ENCODE results near the gene FREM2. TPM values are rescaled to one million over a fixed set of nuclear protein-coding genes. Genes with fewer than 3 reads are reported as not detected.

Gene FREM2
- total and polyA plus RNA-seq, 2 experiments from 2014 or later, result 6.1 to 51.4 TPM

- no peaks in the 10 kb centered on the region for H3K4me1 ChIP-seq (ENCODE audit: low read depth)
- no peak overlapping the region for H3K4me3 ChIP-seq
- TF ChIP-seq, protein P1, sequence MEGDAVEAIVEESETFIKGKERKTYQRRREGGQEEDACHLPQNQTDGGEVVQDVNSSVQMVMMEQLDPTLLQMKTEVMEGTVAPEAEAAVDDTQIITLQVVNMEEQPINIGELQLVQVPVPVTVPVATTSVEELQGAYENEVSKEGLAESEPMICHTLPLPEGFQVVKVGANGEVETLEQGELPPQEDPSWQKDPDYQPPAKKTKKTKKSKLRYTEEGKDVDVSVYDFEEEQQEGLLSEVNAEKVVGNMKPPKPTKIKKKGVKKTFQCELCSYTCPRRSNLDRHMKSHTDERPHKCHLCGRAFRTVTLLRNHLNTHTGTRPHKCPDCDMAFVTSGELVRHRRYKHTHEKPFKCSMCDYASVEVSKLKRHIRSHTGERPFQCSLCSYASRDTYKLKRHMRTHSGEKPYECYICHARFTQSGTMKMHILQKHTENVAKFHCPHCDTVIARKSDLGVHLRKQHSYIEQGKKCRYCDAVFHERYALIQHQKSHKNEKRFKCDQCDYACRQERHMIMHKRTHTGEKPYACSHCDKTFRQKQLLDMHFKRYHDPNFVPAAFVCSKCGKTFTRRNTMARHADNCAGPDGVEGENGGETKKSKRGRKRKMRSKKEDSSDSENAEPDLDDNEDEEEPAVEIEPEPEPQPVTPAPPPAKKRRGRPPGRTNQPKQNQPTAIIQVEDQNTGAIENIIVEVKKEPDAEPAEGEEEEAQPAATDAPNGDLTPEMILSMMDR (IDR thresholded peaks at IDR 0.05; ENCODE audit: low read depth, low read length), result no peak
- no peaks in the 10 kb centered on the region for H3K9me3 ChIP-seq (ENCODE audit: low read depth)
- no peaks in the 10 kb centered on the region for H3K27me3 ChIP-seq
- no peak overlapping the region for H3K27ac ChIP-seq
- no peak for DNase-seq (ENCODE audit: low read depth in 1 of 2, low spot score in 1 of 2)
- no peaks in the 10 kb centered on the region for H3K36me3 ChIP-seq
Observed at GRCh38 chr13:38821770-38822551, 135.1 kb downstream of the FREM2 start.

- DNase-seq (ENCODE audit: low read depth in 1 of 2, low spot score in 1 of 2), result no peak
Observed at GRCh38 chr13:38824342-38824741, 137.5 kb downstream of the FREM2 start.

DNA sequence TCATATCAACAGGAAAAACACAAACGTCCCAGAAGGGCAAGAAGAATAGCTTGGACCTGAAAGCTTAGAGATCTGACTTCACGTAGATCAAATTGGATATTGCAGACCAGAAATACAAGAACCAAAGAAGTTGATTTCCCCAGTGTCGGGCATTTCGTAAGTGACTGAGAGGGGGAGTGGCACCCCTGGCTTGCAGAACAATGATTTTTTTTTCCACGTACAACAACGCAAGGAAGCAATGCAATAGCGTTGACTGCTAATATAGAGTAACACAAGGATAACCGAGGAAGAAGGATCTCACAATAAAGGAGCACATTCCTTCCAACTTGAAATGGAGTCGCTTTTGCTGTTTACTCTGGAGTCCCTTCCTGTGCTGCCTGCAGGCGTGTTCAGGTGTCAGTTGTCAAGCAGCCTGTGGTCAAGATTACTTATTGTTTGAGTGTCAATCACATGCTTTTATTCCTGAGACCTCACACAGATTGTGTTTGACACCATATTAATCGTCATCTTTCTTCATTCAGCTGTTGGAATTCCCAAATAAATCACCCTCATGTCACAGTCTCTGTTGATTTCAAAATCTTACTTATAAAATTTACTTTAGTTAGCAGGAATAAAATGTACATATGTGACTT lies 139.4 kb downstream of the FREM2 start:
- Histone ChIP-seq H3K4me3 (no peak overlapping the region), H3K9me3 (ENCODE audit: low read depth) (no peaks in the 10 kb centered on the region), H3K36me3 (no peaks in the 10 kb centered on the region), H3K27ac (no peak overlapping the region), H3K27me3 (no peaks in the 10 kb centered on the region), H3K4me1 (ENCODE audit: low read depth) (no peaks in the 10 kb centered on the region)
- DNase-seq (ENCODE audit: low read depth in 1 of 2, low spot score in 1 of 2), result no peak
- TF ChIP-seq, protein P1 (IDR thresholded peaks at IDR 0.05; ENCODE audit: low read depth, low read length), result no peak

More at GRCh38 chr13:38824342-38824741, 137.5 kb downstream of the FREM2 start:
- Histone ChIP-seq H3K27me3 (no peaks in the 10 kb centered on the region), H3K9me3 (ENCODE audit: low read depth) (no peaks in the 10 kb centered on the region), H3K36me3 (no peaks in the 10 kb centered on the region), H3K27ac (no peak overlapping the region), H3K4me1 (ENCODE audit: low read depth) (no peaks in the 10 kb centered on the region), H3K4me3 (no peak overlapping the region)
- TF ChIP-seq, protein P1 (IDR thresholded peaks at IDR 0.05; ENCODE audit: low read depth, low read length), result no peak

DNA sequence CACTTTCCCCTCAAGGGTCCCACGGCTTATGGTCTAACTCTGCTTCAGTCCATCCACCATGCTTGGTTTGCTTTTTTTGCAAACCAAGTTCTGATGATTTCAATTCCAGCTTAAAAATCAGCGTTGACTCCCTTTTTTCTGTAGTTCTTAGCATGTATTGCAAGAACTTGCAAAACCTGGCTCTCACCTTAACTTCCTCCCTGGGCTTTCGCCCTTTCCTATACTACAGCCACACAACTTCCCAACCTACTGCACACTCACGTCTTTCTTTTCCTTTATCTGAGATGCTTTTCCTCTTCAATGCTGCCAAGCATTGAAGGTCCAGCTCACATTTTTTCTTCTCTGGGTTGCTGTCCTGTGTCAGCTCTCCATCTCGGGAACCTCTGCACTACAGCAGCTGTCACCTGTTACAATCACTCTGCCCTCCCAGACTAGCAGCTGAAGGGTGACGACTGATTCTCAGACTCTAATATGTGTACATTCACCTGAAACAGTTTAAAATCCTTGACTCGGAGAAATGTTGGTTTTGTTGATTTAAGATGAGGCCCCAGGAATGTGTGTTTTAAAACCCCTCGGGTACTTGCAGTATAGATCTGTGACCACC lies 143.7 kb downstream of the FREM2 start:
- DNase-seq (ENCODE audit: low read depth in 1 of 2, low spot score in 1 of 2), result no peak
- TF ChIP-seq, protein P1 (IDR thresholded peaks at IDR 0.05; ENCODE audit: low read depth, low read length), result no peak
- Histone ChIP-seq H3K27me3 (no peaks in the 10 kb centered on the region), H3K27ac (no peak overlapping the region), H3K4me3 (no peak overlapping the region), H3K4me1 (ENCODE audit: low read depth) (no peaks in the 10 kb centered on the region), H3K9me3 (ENCODE audit: low read depth) (no peaks in the 10 kb centered on the region), H3K36me3 (no peaks in the 10 kb centered on the region)

GRCh38 chr13:38844581-38844980 lies 157.7 kb downstream of the FREM2 start:
- no peak for DNase-seq (ENCODE audit: low read depth in 1 of 2, low spot score in 1 of 2)
- H3K9me3 ChIP-seq (ENCODE audit: low read depth), result no peaks in the 10 kb centered on the region
- TF ChIP-seq, protein P1 (IDR thresholded peaks at IDR 0.05; ENCODE audit: low read depth, low read length), result no peak

More at GRCh38 chr13:38844581-38844980, 157.7 kb downstream of the FREM2 start:
- peaks cover 6% of the 10 kb centered on the region for H3K36me3 ChIP-seq
- H3K27ac ChIP-seq, result no peak overlapping the region
- H3K27me3 ChIP-seq, result no peaks in the 10 kb centered on the region
- no peaks in the 10 kb centered on the region for H3K4me1 ChIP-seq (ENCODE audit: low read depth)
- H3K4me3 ChIP-seq, result no peak overlapping the region

All from cardiac muscle cell (in vitro differentiated cells and primary cell).